Nephron (organoid): ENCODE measurements around the gene RASA1.

Experiments used
- H3K27ac Mint-ChIP-seq, 3 experiments: 2 replicates each; pipeline ENCODE4 v1.8.0; 2020; ENCODE audit warnings: mixed read lengths in 3 of 3, mild to moderate bottlenecking in 2 of 3, moderate library complexity in 1 of 3
- H3K27me3 Mint-ChIP-seq: 2 replicates; pipeline ENCODE4 v1.8.0; 2021; ENCODE audit warnings: low read depth, mild to moderate bottlenecking, moderate library complexity, mixed read lengths
- H3K36me3 Mint-ChIP-seq: 2 replicates; pipeline ENCODE4 v1.8.0; 2020; ENCODE audit warnings: low read depth, mixed read lengths
- H3K4me1 Mint-ChIP-seq: 2 replicates; pipeline ENCODE4 v1.8.0; 2020; ENCODE audit warnings: mixed read lengths
- H3K4me3 Mint-ChIP-seq, 3 experiments: 2 replicates each; pipeline ENCODE4 v1.8.0; 2020; ENCODE audit warnings: mild to moderate bottlenecking in 3 of 3, mixed read lengths in 3 of 3, moderate library complexity in 2 of 3
- H3K9me3 Mint-ChIP-seq: 2 replicates; pipeline ENCODE4 v1.8.0; 2020; ENCODE audit warnings: mixed read lengths
- CTCF ChIP-seq, 3 experiments: fragments of 200-600 bp; sonication (generic); IDR thresholded peaks; one replicate each; pipeline ENCODE4 v1.5.0; 2021; ENCODE audit warnings: antibody characterized with exemption in 3 of 3; ENCODE audit not compliant: unreplicated experiment in 3 of 3

Gene RASA1

GRCh38 chr5:87311405-87312279 is 44.0 kb downstream of the RASA1 start:
- peaks cover 17% of the 10 kb centered on the region for H3K36me3 Mint-ChIP-seq
- no peaks in the 10 kb centered on the region for H3K9me3 Mint-ChIP-seq
- TF ChIP-seq CTCF (IDR thresholded peaks at IDR 0.05; ENCODE audit: unreplicated experiment in 3 of 3): no peak
- no peaks in the 10 kb centered on the region for H3K4me1 Mint-ChIP-seq
- no peaks in the 10 kb centered on the region for H3K27me3 Mint-ChIP-seq
- no peak overlapping the region for H3K27ac Mint-ChIP-seq
- H3K4me3 Mint-ChIP-seq: no peak overlapping the region

- Mint-ChIP-seq H3K9me3 (peaks cover 3% of the 10 kb centered on the region), H3K4me3 (no peak overlapping the region), H3K27ac (no peak overlapping the region), H3K36me3 (peaks cover 20% of the 10 kb centered on the region), H3K4me1 (no peaks in the 10 kb centered on the region), H3K27me3 (no peaks in the 10 kb centered on the region)
- no peak for TF ChIP-seq CTCF (IDR thresholded peaks at IDR 0.05; ENCODE audit: unreplicated experiment in 3 of 3)
These were observed 45.5 kb downstream of the RASA1 start for GRCh38 chr5:87313216-87313615.

GRCh38 chr5:87319469-87319868 is 51.8 kb downstream of the RASA1 start:
- no peaks in the 10 kb centered on the region for H3K4me1 Mint-ChIP-seq
- TF ChIP-seq CTCF (IDR thresholded peaks at IDR 0.05; ENCODE audit: unreplicated experiment in 3 of 3): no peak
- H3K9me3 Mint-ChIP-seq: peaks cover 10% of the 10 kb centered on the region
- H3K36me3 Mint-ChIP-seq: peaks cover 38% of the 10 kb centered on the region
- no peak overlapping the region for H3K27ac Mint-ChIP-seq
- H3K27me3 Mint-ChIP-seq: no peaks in the 10 kb centered on the region
- H3K4me3 Mint-ChIP-seq: no peak overlapping the region

GRCh38 chr5:87321605-87322004 is 53.9 kb downstream of the RASA1 start:
- Mint-ChIP-seq H3K4me3 (no peak overlapping the region), H3K36me3 (peaks cover 38% of the 10 kb centered on the region), H3K27me3 (no peaks in the 10 kb centered on the region), H3K4me1 (no peaks in the 10 kb centered on the region), H3K27ac (no peak overlapping the region), H3K9me3 (peaks cover 10% of the 10 kb centered on the region)
- TF ChIP-seq CTCF (IDR thresholded peaks at IDR 0.05; ENCODE audit: unreplicated experiment in 3 of 3): no peak

GRCh38 chr5:87322381-87322780 is 54.7 kb downstream of the RASA1 start:
- Mint-ChIP-seq H3K36me3 (peaks cover 33% of the 10 kb centered on the region), H3K9me3 (peaks cover 10% of the 10 kb centered on the region), H3K27me3 (no peaks in the 10 kb centered on the region), H3K4me1 (no peaks in the 10 kb centered on the region), H3K27ac (no peak overlapping the region), H3K4me3 (no peak overlapping the region)
- TF ChIP-seq CTCF (IDR thresholded peaks at IDR 0.05; ENCODE audit: unreplicated experiment in 3 of 3): no peak

- Mint-ChIP-seq H3K27me3 (no peaks in the 10 kb centered on the region), H3K36me3 (peaks cover 13% of the 10 kb centered on the region), H3K4me3 (no peak overlapping the region), H3K4me1 (no peaks in the 10 kb centered on the region), H3K9me3 (no peaks in the 10 kb centered on the region), H3K27ac (no peak overlapping the region)
- TF ChIP-seq CTCF (IDR thresholded peaks at IDR 0.05; ENCODE audit: unreplicated experiment in 3 of 3): no peak
These were observed 60.3 kb downstream of the RASA1 start for GRCh38 chr5:87327998-87328397.
